GM21528 (cell line): ENCODE results near the gene PTPRN2.

Source experiments
- ATAC-seq: cut with Tn5 transposase; IDR thresholded peaks from one replicate; pipeline ENCODE4 v1.9.1; 2021; ENCODE audit warnings: mild to moderate bottlenecking, moderate library complexity; ENCODE audit not compliant: unreplicated experiment, low FRiP score

The PTPRN2 gene

GRCh38 chr7:158603773-158604755 is 16.4 kb upstream of the PTPRN2 start:
- peak; percentile 27 for ATAC-seq

- ATAC-seq, result peak; percentile 73
These were observed 15.5 kb upstream of the PTPRN2 start for GRCh38 chr7:158602905-158603772.

DNA sequence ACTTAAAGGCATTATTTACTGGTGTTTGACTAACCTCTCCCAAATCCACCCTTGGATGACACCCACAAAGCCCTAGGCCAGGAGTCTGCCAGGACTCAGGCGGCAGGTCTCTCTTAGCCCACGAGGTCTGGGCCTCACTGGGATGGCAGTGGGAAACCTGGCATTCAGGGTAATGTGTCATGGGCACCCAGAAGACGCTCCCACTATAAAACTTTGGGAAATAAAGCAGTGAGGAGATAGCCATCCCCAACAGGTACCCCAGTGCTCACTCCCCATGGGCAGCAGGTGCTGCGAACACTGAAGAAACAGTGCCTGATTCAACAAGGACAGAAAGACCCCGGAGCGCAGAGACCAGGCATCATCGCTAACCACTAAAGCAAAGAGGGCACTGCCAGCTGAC is 14.4 kb upstream of the PTPRN2 start:
- no peak for ATAC-seq

GRCh38 chr7:158601090-158601489 is 13.5 kb upstream of the PTPRN2 start:
- no peak for ATAC-seq

- ATAC-seq, result no peak
These were observed 9.1 kb upstream of the PTPRN2 start for GRCh38 chr7:158596745-158597144.

- ATAC-seq, result no peak
These were observed 8.7 kb upstream of the PTPRN2 start for GRCh38 chr7:158596309-158596708.

DNA sequence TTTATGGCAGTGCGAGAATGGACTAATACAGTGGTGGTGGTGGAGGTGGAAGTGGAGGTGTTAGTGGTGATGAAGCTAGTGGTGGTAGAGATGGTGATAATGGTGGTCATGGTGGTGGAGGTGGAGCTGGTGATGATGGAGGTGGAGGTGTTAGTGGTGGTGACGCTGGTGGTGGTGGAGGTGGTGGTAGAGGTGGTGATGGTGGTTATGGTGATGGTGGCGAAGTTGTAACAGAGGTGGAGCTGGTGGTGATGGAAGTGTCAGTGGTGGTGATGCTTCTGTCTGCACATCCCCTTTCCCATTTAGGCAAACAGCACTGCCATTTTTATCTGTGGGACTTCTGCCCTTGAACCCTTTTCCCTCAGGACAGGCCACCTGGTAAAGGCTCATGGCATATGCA is 7.4 kb upstream of the PTPRN2 start:
- no peak for ATAC-seq

- ATAC-seq, result no peak
These were observed 4.9 kb upstream of the PTPRN2 start for GRCh38 chr7:158592541-158592940.

DNA sequence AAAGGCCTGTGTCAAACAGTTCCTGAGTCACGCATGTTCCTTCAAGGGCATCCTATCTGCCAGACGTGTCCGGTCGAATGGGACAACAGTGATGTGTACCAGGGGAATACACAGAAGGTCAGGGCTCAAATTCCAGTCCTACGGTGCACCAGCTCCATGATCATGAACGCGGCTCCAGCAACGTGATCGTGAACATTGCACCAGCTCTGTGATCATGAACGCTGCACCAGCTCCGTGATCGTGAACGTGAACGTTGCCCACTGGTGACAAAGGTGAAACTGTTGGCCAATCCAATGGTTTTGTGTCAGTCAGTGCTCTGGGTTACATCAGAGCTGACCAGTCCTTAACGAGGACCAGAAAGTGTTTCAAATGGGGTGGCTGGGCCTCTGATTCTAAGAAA is 4.3 kb upstream of the PTPRN2 start:
- no peak for ATAC-seq

DNA sequence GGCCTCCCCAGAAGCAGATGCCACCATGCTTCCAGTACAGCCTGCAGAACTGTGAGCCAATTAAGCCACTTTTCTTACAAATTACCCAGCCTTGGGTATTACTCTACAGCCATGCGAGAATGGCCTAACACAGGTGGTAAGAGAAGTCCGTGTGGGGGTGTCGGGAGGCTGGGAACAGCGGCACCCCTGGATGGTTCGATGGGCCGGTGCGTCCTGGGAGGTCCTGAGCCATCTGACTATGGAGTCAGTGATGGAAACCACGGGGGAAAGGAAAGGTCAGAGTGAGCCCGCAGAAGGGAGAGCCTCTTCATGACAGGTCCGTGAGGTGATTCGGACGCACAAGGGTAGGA is 2.5 kb upstream of the PTPRN2 start:
- no peak for ATAC-seq

- no peak for ATAC-seq
These were observed 2.0 kb upstream of the PTPRN2 start for GRCh38 chr7:158589653-158590052.

GRCh38 chr7:158588878-158589442 is 1.3 kb upstream of the PTPRN2 start:
- no peak for ATAC-seq

- no peak for ATAC-seq
These were observed 658 bp upstream of the PTPRN2 start for GRCh38 chr7:158588085-158588877.

DNA sequence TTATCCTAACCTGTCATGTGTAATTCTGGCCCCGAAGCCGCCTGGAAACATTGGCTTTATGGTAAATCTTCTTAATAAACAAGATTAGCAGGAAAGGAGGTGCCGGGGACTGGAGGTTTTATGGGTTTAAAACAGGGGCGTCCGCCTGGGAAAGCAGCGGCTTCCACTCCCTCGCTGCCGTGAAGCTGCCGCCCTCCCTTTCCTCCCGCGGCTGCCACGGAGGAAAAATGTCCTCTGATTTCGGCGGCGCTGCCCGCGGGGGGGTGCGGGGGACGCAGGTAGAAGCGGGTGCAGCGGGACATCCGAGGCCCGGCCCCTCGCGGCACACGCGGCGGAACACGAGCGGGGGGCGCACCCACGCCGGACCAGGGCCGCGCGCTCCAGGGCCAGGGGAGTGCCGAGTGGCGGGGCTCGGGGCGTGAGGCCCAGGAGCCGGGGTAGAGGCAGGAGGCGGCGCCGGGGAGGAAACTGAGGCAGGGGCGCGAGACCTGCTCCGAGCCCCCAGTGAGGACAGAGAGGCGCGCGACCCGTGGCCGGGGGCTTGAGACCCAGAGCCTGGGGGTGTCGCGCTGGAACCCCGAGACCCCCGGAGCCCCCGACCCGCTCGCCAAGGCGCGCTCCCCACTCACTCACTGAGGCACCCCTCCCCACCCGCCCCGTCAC is 993 bp downstream of the PTPRN2 start:
- ATAC-seq, result no peak

- no peak for ATAC-seq
These were observed 1.7 kb downstream of the PTPRN2 start for GRCh38 chr7:158585721-158586498.

DNA sequence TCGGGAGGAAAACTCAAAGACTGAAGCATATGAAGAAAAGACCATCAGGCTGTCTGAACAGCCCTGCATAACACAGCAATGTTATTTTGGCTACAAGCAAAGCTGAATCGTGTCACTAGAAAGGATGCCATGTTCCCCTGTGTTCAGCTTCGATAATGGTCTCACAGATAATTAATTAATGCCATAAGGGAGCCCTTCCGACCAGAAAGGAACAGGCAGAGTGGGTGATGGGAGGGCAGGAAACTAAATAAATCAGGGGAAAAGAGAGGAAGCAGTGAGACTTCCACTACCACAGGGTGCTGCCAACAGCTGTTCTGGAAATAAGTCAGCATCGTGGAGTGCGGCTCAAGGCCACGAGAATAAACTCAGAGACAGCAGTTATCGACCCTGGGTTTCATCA is 3.2 kb downstream of the PTPRN2 start:
- no peak for ATAC-seq

DNA sequence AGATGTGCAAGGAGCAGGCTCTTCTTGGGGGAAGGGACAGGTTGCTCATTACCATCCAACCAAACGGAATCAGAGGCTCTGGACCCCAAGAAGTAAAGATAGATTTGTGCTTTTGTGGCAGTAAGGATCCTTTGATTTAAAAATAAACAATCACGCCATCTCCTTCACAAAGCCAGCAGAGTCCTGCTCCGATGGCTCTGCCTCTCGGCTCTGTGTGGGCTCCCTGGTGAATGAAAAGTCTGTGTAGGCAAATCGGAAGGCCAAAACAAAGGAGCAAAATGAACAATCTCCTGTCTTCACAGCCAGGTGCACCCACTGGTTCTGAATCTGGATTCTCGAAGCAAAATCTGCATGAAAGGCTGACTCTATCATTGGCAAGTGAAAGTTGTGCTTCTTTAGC is 3.8 kb downstream of the PTPRN2 start:
- ATAC-seq, result no peak

- ATAC-seq, result no peak
These were observed 4.5 kb downstream of the PTPRN2 start for GRCh38 chr7:158583143-158583542.

DNA sequence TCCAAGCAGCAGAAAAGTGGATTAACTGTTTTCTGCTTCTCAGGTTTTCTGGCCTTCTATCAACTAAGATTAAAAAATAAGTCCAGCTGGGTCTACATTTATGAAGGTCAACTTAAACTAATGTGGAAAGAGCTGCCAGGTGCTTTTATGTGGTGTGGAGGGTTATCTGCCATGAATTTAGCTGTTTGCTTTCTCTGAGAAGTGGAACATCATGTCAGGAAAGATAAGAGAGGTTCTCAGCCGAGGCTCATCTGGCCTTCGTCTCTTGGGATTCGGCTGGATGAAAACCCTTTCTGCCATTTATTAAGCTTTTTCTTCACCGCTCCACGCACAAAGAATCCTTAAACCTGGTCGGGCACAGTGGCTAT is 5.5 kb downstream of the PTPRN2 start:
- ATAC-seq, result no peak
